SH-SY5Y (cell line): ENCODE data around the gene NXNL1.

Experiments used
- GATA2 ChIP-seq: IDR thresholded peaks from 2 replicates; pipeline ENCODE4 v1.6.1; 2011; ENCODE audit warnings: mild to moderate bottlenecking, low read depth, low read length
- GATA3 ChIP-seq: IDR thresholded peaks from 2 replicates; pipeline ENCODE4 v1.6.1; 2011; ENCODE audit warnings: low read depth, mild to moderate bottlenecking, low read length, moderate library complexity

DNA sequence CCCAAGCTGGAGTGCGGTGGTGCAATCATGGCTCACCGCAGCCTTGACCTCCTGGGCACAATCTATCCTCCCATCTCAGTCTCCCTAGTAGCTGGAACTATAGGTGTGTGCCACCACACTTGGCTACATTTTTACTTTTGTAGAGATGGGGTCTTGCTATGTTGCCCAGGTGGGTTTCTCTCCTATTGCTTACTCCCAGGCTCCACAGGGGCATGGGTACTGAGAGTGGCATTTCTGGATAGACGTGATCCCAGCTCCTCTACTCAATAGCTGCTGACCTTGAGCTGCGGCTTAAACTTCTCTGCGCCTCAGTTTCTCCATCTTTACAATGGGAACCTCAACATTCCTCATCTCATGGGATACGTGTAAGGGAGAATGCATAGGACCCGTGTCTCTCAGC lies 29.3 kb downstream of the NXNL1 start:
- TF ChIP-seq GATA2 = no peak
- no peak for TF ChIP-seq GATA3
